OCI-LY7 (cell line): ENCODE results near the gene AEN. TPM values are rescaled to one million over a fixed set of nuclear protein-coding genes. Genes with fewer than 3 reads are reported as not detected.
"Not testable (repeated sequence)": the region's sequence is repeated elsewhere in the genome, so short reads cannot be mapped to it uniquely, and the experiment has no call there.

ENCODE experiments used
- BruUV-seq: library from RNA; stranded (reverse); fragments of 400-500 nt; replicated peaks from 2 replicates; lab custom pipeline; 2021; lab: Mats Ljungman, UMichigan
- CTCF ChIA-PET: fragments of 300-600 bp; sonication (Branson Sonifier 250); formaldehyde crosslinking; loops from one replicate; lab custom pipeline; 2022; ENCODE audit warnings: antibody characterized with exemption; ENCODE audit not compliant: unreplicated experiment; lab: Charles Lee
- POLR2A ChIA-PET: fragments of 300-600 bp; sonication (Branson Sonifier 250); formaldehyde crosslinking; loops from one replicate; lab custom pipeline; 2022; ENCODE audit warnings: antibody characterized with exemption; lab: Charles Lee
- DNase-seq: peaks from one replicate; pipeline ENCODE4 v3.0.0-alpha.2; 2015; ENCODE audit warnings: low spot score
- H2AFZ ChIP-seq: fragments of 200-600 bp; sonication (generic), shearing (Covaris generic); 2 replicates; pipeline ENCODE4 v1.6.1; 2014; ENCODE audit warnings: mild to moderate bottlenecking, antibody characterized with exemption, low read length, moderate library complexity
- H3K27ac ChIP-seq: fragments of 200-600 bp; sonication (generic); 2 replicates; pipeline ENCODE4 v1.5.1; 2014; ENCODE audit warnings: mixed run types, low read depth, mild to moderate bottlenecking, moderate library complexity, low read length, inconsistent platforms; ENCODE audit not compliant: poor library complexity, severe bottlenecking
- H3K36me3 ChIP-seq: fragments of 200-600 bp; sonication (generic); 2 replicates; pipeline ENCODE4 v1.6.1; 2014; ENCODE audit warnings: mild to moderate bottlenecking, antibody characterized with exemption, low read length, moderate library complexity, mixed read lengths; ENCODE audit not compliant: insufficient read depth
- H3K4me1 ChIP-seq: fragments of 200-600 bp; sonication (generic); 2 replicates; pipeline ENCODE4 v1.5.1; 2014; ENCODE audit warnings: mild to moderate bottlenecking, low read length; ENCODE audit not compliant: insufficient read depth, poor library complexity, severe bottlenecking
- H3K4me2 ChIP-seq: fragments of 200-600 bp; sonication (generic); 2 replicates; pipeline ENCODE4 v1.6.1; 2014; ENCODE audit warnings: mild to moderate bottlenecking, low read length
- H3K4me3 ChIP-seq: fragments of 200-600 bp; sonication (generic); 2 replicates; pipeline ENCODE4 v1.5.1; 2014; ENCODE audit warnings: mild to moderate bottlenecking, low read depth, low read length; ENCODE audit not compliant: poor library complexity, severe bottlenecking
- H3K79me2 ChIP-seq: fragments of 200-600 bp; sonication (generic); 2 replicates; pipeline ENCODE4 v1.6.1; 2016; ENCODE audit warnings: low read depth, mild to moderate bottlenecking, low read length, moderate library complexity, mixed read lengths; ENCODE audit not compliant: insufficient read depth
- H3K9me2 ChIP-seq: fragments of 200-600 bp; sonication (generic); 2 replicates; pipeline ENCODE4 v1.6.1; 2016; ENCODE audit warnings: mild to moderate bottlenecking, low read length, mixed read lengths; ENCODE audit not compliant: insufficient read depth
- H3K9me3 ChIP-seq: fragments of 200-600 bp; sonication (generic); 2 replicates; pipeline ENCODE4 v1.6.1; 2014; ENCODE audit warnings: mild to moderate bottlenecking, mixed run types, low read length, mixed read lengths
- H4K20me1 ChIP-seq: fragments of 200-600 bp; sonication (generic); 2 replicates; pipeline ENCODE4 v1.6.1; 2014; ENCODE audit warnings: mild to moderate bottlenecking, antibody characterized with exemption, low read length, moderate library complexity, mixed read lengths; ENCODE audit not compliant: insufficient read depth
- EZH2phosphoT487 ChIP-seq: fragments of 200-600 bp; sonication (generic); IDR thresholded peaks from 2 replicates; pipeline ENCODE4 v1.6.1; 2018; ENCODE audit warnings: low read depth, borderline replicate concordance, mild to moderate bottlenecking, mixed run types, antibody characterized with exemption, low read length, moderate library complexity, mixed read lengths
- intact Hi-C: fragments of 100-400 bp; cut with micrococcal nuclease; formaldehyde crosslinking; loops from one replicate; pipeline ENCODE4 v1.10.0; 2022; ENCODE audit not compliant: unreplicated experiment
- total RNA-seq, 2 experiments: library from RNA; depleted of rRNA in 1 of 2; stranded (reverse); fragments of >200 nt in 1 of 2; shearing (Covaris generic) in 1 of 2; gene quantifications; 2 replicates each; pipeline ENCODE4 v1.2.3, GENCODE V29; 2014 to 2022
- TF ChIP-seq, protein P1 (sequence below): fragments of 200-600 bp; sonication (generic); conservative IDR thresholded peaks from 2 replicates; pipeline ENCODE4 v1.5.1; 2014; ENCODE audit warnings: mild to moderate bottlenecking, antibody characterized with exemption, low read length, moderate library complexity, mixed read lengths

Gene AEN
- total RNA-seq, 2 experiments from 2014 or later = 43.1 to 66.6 TPM

DNA sequence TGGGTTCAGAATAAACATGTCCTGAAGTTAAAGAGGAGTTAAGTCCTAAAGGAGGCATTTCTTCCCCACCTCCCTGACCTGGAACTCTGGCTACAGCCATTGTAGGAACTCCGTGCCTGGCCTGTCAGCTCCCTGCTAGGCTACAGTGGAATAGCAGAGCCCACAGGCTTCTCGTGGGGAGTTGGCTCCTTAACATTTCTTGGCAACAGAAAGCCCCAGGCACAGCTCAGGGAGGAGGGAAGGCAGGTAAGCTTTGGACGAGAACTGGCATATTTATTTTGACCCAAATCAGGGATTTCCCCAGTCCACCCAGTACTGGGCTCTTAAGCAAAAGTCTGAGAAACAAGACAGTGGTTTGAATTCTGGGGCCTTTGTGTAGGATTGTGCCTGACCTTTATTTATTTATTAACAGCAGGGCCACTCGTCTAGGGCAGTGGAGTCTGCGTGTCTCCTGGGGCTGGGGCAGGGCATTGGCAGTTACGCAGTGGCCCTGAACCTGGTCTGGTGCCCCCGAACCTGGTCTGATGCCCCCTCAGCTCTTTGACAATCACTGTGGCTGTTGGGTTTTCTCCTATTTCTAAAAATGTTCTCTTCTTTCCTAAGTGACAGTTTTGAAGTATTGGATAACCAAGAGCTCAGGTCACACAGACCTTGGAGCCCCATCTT, 9.8 kb downstream of the AEN start:
- intact Hi-C loops = no loop called here
- peaks cover 76% of the 10 kb centered on the region for H3K4me1 ChIP-seq
- no peaks in the 10 kb centered on the region for H3K9me2 ChIP-seq
- peaks cover 68% of the 10 kb centered on the region for H3K79me2 ChIP-seq
- no peaks in the 10 kb centered on the region for H3K9me3 ChIP-seq
- no peak overlapping the region for H3K4me2 ChIP-seq
- CTCF ChIA-PET = no interaction called here
- peaks cover 92% of the 10 kb centered on the region for H3K36me3 ChIP-seq
- no TSS peak for BruUV-seq
- no peak for DNase-seq
- no peak overlapping the region for H3K4me3 ChIP-seq
- POLR2A ChIA-PET = interaction anchor here (1.7 kb wide), 1 partner anchor 230 kb away, joined by 5 read pairs; no protein-coding TSS in a partner anchor
- peaks cover 33% of the 10 kb centered on the region for H4K20me1 ChIP-seq
- no peak for TF ChIP-seq EZH2phosphoT487
- TF ChIP-seq, protein P1, sequence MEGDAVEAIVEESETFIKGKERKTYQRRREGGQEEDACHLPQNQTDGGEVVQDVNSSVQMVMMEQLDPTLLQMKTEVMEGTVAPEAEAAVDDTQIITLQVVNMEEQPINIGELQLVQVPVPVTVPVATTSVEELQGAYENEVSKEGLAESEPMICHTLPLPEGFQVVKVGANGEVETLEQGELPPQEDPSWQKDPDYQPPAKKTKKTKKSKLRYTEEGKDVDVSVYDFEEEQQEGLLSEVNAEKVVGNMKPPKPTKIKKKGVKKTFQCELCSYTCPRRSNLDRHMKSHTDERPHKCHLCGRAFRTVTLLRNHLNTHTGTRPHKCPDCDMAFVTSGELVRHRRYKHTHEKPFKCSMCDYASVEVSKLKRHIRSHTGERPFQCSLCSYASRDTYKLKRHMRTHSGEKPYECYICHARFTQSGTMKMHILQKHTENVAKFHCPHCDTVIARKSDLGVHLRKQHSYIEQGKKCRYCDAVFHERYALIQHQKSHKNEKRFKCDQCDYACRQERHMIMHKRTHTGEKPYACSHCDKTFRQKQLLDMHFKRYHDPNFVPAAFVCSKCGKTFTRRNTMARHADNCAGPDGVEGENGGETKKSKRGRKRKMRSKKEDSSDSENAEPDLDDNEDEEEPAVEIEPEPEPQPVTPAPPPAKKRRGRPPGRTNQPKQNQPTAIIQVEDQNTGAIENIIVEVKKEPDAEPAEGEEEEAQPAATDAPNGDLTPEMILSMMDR = no peak
- no peak overlapping the region for H3K27ac ChIP-seq
- H2AFZ ChIP-seq = no peak overlapping the region

DNA sequence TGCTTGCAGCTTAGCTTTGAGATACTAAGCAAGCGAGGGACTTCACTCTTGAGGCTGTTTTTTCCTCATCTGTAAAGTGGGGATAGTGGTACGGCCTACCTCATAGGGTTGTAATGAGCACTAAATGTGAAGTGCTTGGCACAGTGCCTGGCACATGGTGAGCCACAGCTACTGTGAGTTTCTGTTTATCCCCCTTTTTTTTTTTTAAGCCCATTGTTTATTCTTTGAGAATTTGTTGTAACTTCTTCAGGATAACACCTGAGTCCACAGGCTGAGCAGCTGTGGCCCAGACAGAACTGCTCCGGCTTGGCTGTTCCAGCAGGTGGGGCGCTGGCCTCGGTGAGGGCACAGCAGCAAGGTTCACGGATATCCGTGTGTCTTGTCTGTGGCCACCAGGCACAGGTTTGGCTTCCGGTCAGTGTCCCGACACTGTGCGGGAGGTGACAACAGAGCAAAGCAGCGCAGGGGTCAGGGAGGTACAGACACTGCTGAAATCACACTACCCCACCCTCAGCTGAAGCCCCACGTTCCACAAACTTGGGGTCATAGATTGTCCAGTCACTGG, 10.4 kb downstream of the AEN start:
- Histone ChIP-seq H4K20me1 (peaks cover 32% of the 10 kb centered on the region), H3K27ac (no peak overlapping the region), H3K4me1 (peaks cover 76% of the 10 kb centered on the region), H2AFZ (no peak overlapping the region), H3K9me3 (no peaks in the 10 kb centered on the region), H3K9me2 (no peaks in the 10 kb centered on the region), H3K79me2 (peaks cover 68% of the 10 kb centered on the region), H3K4me3 (no peak overlapping the region), H3K4me2 (no peak overlapping the region), H3K36me3 (peaks cover 92% of the 10 kb centered on the region)
- no peak for DNase-seq
- no peak for TF ChIP-seq EZH2phosphoT487
- TF ChIP-seq, protein P1 = no peak
- POLR2A ChIA-PET = interaction anchor here (0.9 to 1.7 kb wide), 2 partner anchors 12 to 230 kb away, joined by 5 read pairs; no protein-coding TSS in a partner anchor
- CTCF ChIA-PET = interaction anchor here (0.6 kb wide), 1 partner anchor 154 kb away, joined by 3 read pairs; no protein-coding TSS in a partner anchor
- BruUV-seq = no TSS peak
- intact Hi-C loops = no loop called here

DNA sequence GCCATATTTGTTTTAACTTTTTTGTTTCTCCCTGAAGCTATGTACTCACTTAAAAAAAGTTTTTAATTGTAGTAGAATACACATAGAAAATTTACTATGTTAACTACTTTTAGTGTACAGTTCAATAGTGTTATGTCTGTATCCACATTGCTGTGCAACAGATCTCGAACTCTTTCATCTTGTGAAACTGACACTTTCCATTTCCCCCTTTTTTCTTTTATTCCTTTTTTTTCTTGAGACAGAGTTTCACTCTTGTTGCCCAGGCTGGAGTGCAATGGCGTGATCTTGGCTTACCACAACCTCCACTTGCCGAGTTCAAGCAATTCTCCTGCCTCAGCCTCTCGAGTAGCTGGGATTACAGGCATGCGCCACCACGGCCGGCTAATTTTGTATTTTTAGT, 11.7 kb downstream of the AEN start:
- Histone ChIP-seq H3K27ac (peak overlapping the region; percentile 16), H3K79me2 (peaks cover 68% of the 10 kb centered on the region), H3K4me1 (peaks cover 76% of the 10 kb centered on the region), H4K20me1 (peaks cover 19% of the 10 kb centered on the region), H3K36me3 (peaks cover 85% of the 10 kb centered on the region)
- H2AFZ ChIP-seq, BruUV-seq, H3K4me3 ChIP-seq, H3K4me2 ChIP-seq, intact Hi-C loops, H3K9me3 ChIP-seq, CTCF ChIA-PET, DNase-seq, H3K9me2 ChIP-seq: not testable (repeated sequence)
- POLR2A ChIA-PET = interaction anchor here (0.6 to 1.7 kb wide), 5 partner anchors 13 to 232 kb away, joined by 3 to 5 read pairs (median 5); no protein-coding TSS in a partner anchor
